Measurements from ENCODE around the gene FRMD4A. TPM values are rescaled to one million over a fixed set of nuclear protein-coding genes. Genes with fewer than 3 reads are reported as not detected.

The FRMD4A gene
- total and polyA plus RNA-seq, 3 donors from 2014 or later, result 15.0 to 20.8 (median 18.7) TPM

- no peaks in the 10 kb centered on the region for H3K9me3 ChIP-seq
- no peaks in the 10 kb centered on the region for H3K36me3 ChIP-seq (ENCODE audit: low read depth, missing control alignments)
- intact Hi-C loops (cut with DNase I; ENCODE audit: low total_unique reads), result no loop called here
- DNase-seq, result no peak
- H3K4me3 ChIP-seq, result no peak overlapping the region
- no peak overlapping the region for H3K27ac ChIP-seq
- no peaks in the 10 kb centered on the region for H3K4me1 ChIP-seq
- TF ChIP-seq POLR2A (IDR thresholded peaks at IDR 0.05), result no peak
- no peak for TF ChIP-seq CTCF (IDR thresholded peaks at IDR 0.05)
- no peaks in the 10 kb centered on the region for H3K27me3 ChIP-seq
- 78 to 82% methylated on average over 4 of the region's 4 CpGs for WGBS, 2 donors
Measured at GRCh38 chr10:13973742-13974141, 357.0 kb downstream of the FRMD4A start.

- 68 to 74% methylated on average over 4 of the region's 4 CpGs for WGBS, 2 donors
- TF ChIP-seq POLR2A (IDR thresholded peaks at IDR 0.05) (no peak), CTCF (IDR thresholded peaks at IDR 0.05) (no peak)
- no peaks in the 10 kb centered on the region for H3K4me1 ChIP-seq
- H3K4me3 ChIP-seq, result no peak overlapping the region
- no peak for DNase-seq
- no peaks in the 10 kb centered on the region for H3K9me3 ChIP-seq
- H3K36me3 ChIP-seq (ENCODE audit: low read depth, missing control alignments), result no peaks in the 10 kb centered on the region
- H3K27me3 ChIP-seq, result no peaks in the 10 kb centered on the region
- no peak overlapping the region for H3K27ac ChIP-seq
- intact Hi-C loops (cut with DNase I; ENCODE audit: low total_unique reads), result no loop called here
Measured at GRCh38 chr10:13972609-13973008, 358.1 kb downstream of the FRMD4A start.

- no peaks in the 10 kb centered on the region for H3K36me3 ChIP-seq (ENCODE audit: low read depth, missing control alignments)
- DNase-seq, result no peak
- no peaks in the 10 kb centered on the region for H3K4me1 ChIP-seq
- H3K27me3 ChIP-seq, result no peaks in the 10 kb centered on the region
- no peak overlapping the region for H3K4me3 ChIP-seq
- intact Hi-C loops (cut with DNase I; ENCODE audit: low total_unique reads), result no loop called here
- H3K9me3 ChIP-seq, result no peaks in the 10 kb centered on the region
- no peak for TF ChIP-seq POLR2A (IDR thresholded peaks at IDR 0.05)
- no peak for TF ChIP-seq CTCF (IDR thresholded peaks at IDR 0.05)
- H3K27ac ChIP-seq, result no peak overlapping the region
- WGBS, 2 donors, result 42 to 55% methylated on average over 8 to 10 of the region's 10 CpGs
Measured at GRCh38 chr10:13971601-13972475, 358.9 kb downstream of the FRMD4A start.

- intact Hi-C loops (cut with DNase I; ENCODE audit: low total_unique reads), result no loop called here
- no peaks in the 10 kb centered on the region for H3K9me3 ChIP-seq
- TF ChIP-seq CTCF (IDR thresholded peaks at IDR 0.05) (no peak), POLR2A (IDR thresholded peaks at IDR 0.05) (no peak)
- 87 to 93% methylated on average over 12 of the region's 12 CpGs for WGBS, 2 donors
- no peak overlapping the region for H3K4me3 ChIP-seq
- no peaks in the 10 kb centered on the region for H3K27me3 ChIP-seq
- H3K36me3 ChIP-seq (ENCODE audit: low read depth, missing control alignments), result no peaks in the 10 kb centered on the region
- H3K4me1 ChIP-seq, result no peaks in the 10 kb centered on the region
- no peak overlapping the region for H3K27ac ChIP-seq
- no peak for DNase-seq
Measured at GRCh38 chr10:13970957-13971353, 359.8 kb downstream of the FRMD4A start.

Measured in testis (tissue), 3 donors.